Naive thymus-derived CD4-positive, alpha-beta T cell (primary cell): Measurements from ENCODE around the gene ATCAY. TPM values are rescaled to one million over a fixed set of nuclear protein-coding genes. Genes with fewer than 3 reads are reported as not detected.
"Not testable (repeated sequence)": the region's sequence is repeated elsewhere in the genome, so short reads cannot be mapped to it uniquely, and the experiment has no call there.

Source experiments
- ATAC-seq: fragments of 150-1000 bp; cut with Tn5 transposase; 2 replicates; pipeline ENCODE4 v1.10.0; 2021; ENCODE audit warnings: mild to moderate bottlenecking, moderate library complexity
- CTCF ChIA-PET: fragments of 350-600 bp; sonication (Branson Sonifier 250); formaldehyde crosslinking; loops from one replicate; lab custom pipeline; 2021; ENCODE audit warnings: antibody characterized with exemption; lab: Charles Lee
- POLR2A ChIA-PET: fragments of 350-600 bp; sonication (Branson Sonifier 250); formaldehyde crosslinking; loops from one replicate; lab custom pipeline; 2021; ENCODE audit warnings: antibody characterized with exemption, inconsistent platforms; lab: Charles Lee
- DNase-seq, 9 donors: peaks; one replicate each; pipeline versions ENCODE4 v3.0.0 to v3.0.0-alpha.2; 2020 to 2022; ENCODE audit warnings: mixed read lengths in 1 of 9
- H3K27ac ChIP-seq: one replicate; pipeline ENCODE4 v1.7.0; 2013; ENCODE audit warnings: mild to moderate bottlenecking, low read depth, low read length, moderate library complexity
- H3K27me3 ChIP-seq, 2 donors: one replicate each; pipeline ENCODE4 v1.7.0; 2013; ENCODE audit warnings: low read length in 2 of 2, mild to moderate bottlenecking in 2 of 2, moderate library complexity in 2 of 2; ENCODE audit not compliant: control insufficient read depth in 2 of 2, insufficient read depth in 2 of 2
- H3K36me3 ChIP-seq, 3 experiments: 1 replicate in 2 of 3; 2 replicates in 1 of 3; pipeline ENCODE4 v1.7.0; 2013; ENCODE audit warnings: low read length in 3 of 3, mild to moderate bottlenecking in 3 of 3, moderate library complexity in 1 of 3; ENCODE audit not compliant: insufficient read depth in 3 of 3, control insufficient read depth in 2 of 3
- H3K4me1 ChIP-seq, 2 donors: one replicate each; pipeline ENCODE4 v1.7.0; 2013; ENCODE audit warnings: low read length in 2 of 2, mild to moderate bottlenecking in 2 of 2, moderate library complexity in 1 of 2; ENCODE audit not compliant: control insufficient read depth in 2 of 2, insufficient read depth in 2 of 2
- H3K4me3 ChIP-seq: 2 replicates; pipeline ENCODE4 v1.7.0; 2013; ENCODE audit warnings: mild to moderate bottlenecking, low read length
- H3K9me3 ChIP-seq, 3 experiments: 1 replicate in 2 of 3; 2 replicates in 1 of 3; pipeline ENCODE4 v1.7.0; 2013; ENCODE audit warnings: low read length in 3 of 3; ENCODE audit not compliant: control insufficient read depth in 2 of 3
- H3K27ac Mint-ChIP-seq, 9 donors: one replicate each; pipeline ENCODE4 v1.8.0; 2020 to 2022; ENCODE audit warnings: mixed read lengths in 9 of 9, mild to moderate bottlenecking in 8 of 9, moderate library complexity in 5 of 9, inconsistent platforms in 2 of 9
- H3K27me3 Mint-ChIP-seq, 5 donors: one replicate each; pipeline ENCODE4 v1.8.0; 2021 to 2022; ENCODE audit warnings: mixed read lengths in 5 of 5, mild to moderate bottlenecking in 1 of 5
- H3K36me3 Mint-ChIP-seq, 5 donors: one replicate each; pipeline ENCODE4 v1.8.0; 2020 to 2022; ENCODE audit warnings: mixed read lengths in 5 of 5, mild to moderate bottlenecking in 3 of 5, inconsistent platforms in 1 of 5
- H3K4me1 Mint-ChIP-seq, 7 donors: one replicate each; pipeline ENCODE4 v1.8.0; 2020 to 2022; ENCODE audit warnings: mixed read lengths in 7 of 7, mild to moderate bottlenecking in 3 of 7, inconsistent platforms in 1 of 7
- H3K4me3 Mint-ChIP-seq, 10 donors: one replicate each; pipeline ENCODE4 v1.8.0; 2020 to 2022; ENCODE audit warnings: mild to moderate bottlenecking in 10 of 10, mixed read lengths in 10 of 10, moderate library complexity in 6 of 10, inconsistent platforms in 2 of 10
- H3K9me3 Mint-ChIP-seq, 11 donors: one replicate each; pipeline ENCODE4 v1.8.0; 2020 to 2022; ENCODE audit warnings: mixed read lengths in 11 of 11, mild to moderate bottlenecking in 4 of 11, inconsistent platforms in 1 of 11, moderate library complexity in 1 of 11
- intact Hi-C, 2 donors: fragments of 100-400 bp; cut with micrococcal nuclease; formaldehyde crosslinking; loops; one replicate each; pipeline ENCODE4 v1.15.1; 2023
- polyA plus RNA-seq, 2 donors: library from polyadenylated mRNA; unstranded; fragments of 300-500 nt; fragmentation: Illumina TruSeq; gene quantifications; one replicate each; pipeline ENCODE4 v1.2.3, GENCODE V29; 2021
- total RNA-seq, 6 experiments: library from RNA in 5 of 6; stranded (reverse) in 5 of 6; gene quantifications; 1 replicate in 5 of 6; 2 replicates in 1 of 6; pipeline ENCODE4 v1.2.3 and lab custom pipeline; 2021 to 2026

ATCAY gene
- total and polyA plus RNA-seq, 7 experiments from 2014 or later: not detected

- H3K4me3 Mint-ChIP-seq: no peak overlapping the region
- no peak overlapping the region for H3K27ac ChIP-seq
- peaks cover 0 to 11% (median 3%) of the 10 kb centered on the region in 5 donors for H3K36me3 Mint-ChIP-seq
- no peaks in the 10 kb centered on the region for H3K27me3 ChIP-seq
- H3K27me3 Mint-ChIP-seq: peaks cover 0 to 8% (median 5%) of the 10 kb centered on the region in 5 donors
- H3K4me1 Mint-ChIP-seq: no peaks in the 10 kb centered on the region
- POLR2A ChIA-PET: no interaction called here
- intact Hi-C loops: no loop called here
- no peak overlapping the region for H3K27ac Mint-ChIP-seq
- CTCF ChIA-PET: no interaction called here
- H3K4me3 ChIP-seq: no peak overlapping the region
- H3K9me3 ChIP-seq: peaks cover 0 to 18% (median 3%) of the 10 kb centered on the region in 3 experiments
- no peak for DNase-seq
- no peaks in the 10 kb centered on the region for H3K4me1 ChIP-seq
- no peaks in the 10 kb centered on the region for H3K36me3 ChIP-seq
- no peak for ATAC-seq
- peaks cover 5 to 30% (median 18%) of the 10 kb centered on the region in 11 donors for H3K9me3 Mint-ChIP-seq
These were observed 43.4 kb downstream of the ATCAY start for GRCh38 chr19:3923912-3924311.

- ATAC-seq (no peak), DNase-seq (no peak)
- no peaks in the 10 kb centered on the region for H3K27me3 ChIP-seq
- no peaks in the 10 kb centered on the region for H3K4me1 Mint-ChIP-seq
- H3K27ac Mint-ChIP-seq: no peak overlapping the region
- no peaks in the 10 kb centered on the region for H3K36me3 ChIP-seq
- intact Hi-C loops: no loop called here
- H3K4me1 ChIP-seq: no peaks in the 10 kb centered on the region
- no peak overlapping the region for H3K4me3 Mint-ChIP-seq
- no peaks in the 10 kb centered on the region for H3K9me3 ChIP-seq
- POLR2A ChIA-PET: no interaction called here
- H3K36me3 Mint-ChIP-seq: no peaks in the 10 kb centered on the region
- no peak overlapping the region for H3K4me3 ChIP-seq
- H3K27ac ChIP-seq: no peak overlapping the region
- H3K27me3 Mint-ChIP-seq: peaks cover 10 to 28% (median 11%) of the 10 kb centered on the region in 5 donors
- CTCF ChIA-PET: no interaction called here
- peaks cover 0 to 2% (median 0%) of the 10 kb centered on the region in 11 donors for H3K9me3 Mint-ChIP-seq
These were observed 50.6 kb downstream of the ATCAY start for GRCh38 chr19:3931041-3931440.

DNA sequence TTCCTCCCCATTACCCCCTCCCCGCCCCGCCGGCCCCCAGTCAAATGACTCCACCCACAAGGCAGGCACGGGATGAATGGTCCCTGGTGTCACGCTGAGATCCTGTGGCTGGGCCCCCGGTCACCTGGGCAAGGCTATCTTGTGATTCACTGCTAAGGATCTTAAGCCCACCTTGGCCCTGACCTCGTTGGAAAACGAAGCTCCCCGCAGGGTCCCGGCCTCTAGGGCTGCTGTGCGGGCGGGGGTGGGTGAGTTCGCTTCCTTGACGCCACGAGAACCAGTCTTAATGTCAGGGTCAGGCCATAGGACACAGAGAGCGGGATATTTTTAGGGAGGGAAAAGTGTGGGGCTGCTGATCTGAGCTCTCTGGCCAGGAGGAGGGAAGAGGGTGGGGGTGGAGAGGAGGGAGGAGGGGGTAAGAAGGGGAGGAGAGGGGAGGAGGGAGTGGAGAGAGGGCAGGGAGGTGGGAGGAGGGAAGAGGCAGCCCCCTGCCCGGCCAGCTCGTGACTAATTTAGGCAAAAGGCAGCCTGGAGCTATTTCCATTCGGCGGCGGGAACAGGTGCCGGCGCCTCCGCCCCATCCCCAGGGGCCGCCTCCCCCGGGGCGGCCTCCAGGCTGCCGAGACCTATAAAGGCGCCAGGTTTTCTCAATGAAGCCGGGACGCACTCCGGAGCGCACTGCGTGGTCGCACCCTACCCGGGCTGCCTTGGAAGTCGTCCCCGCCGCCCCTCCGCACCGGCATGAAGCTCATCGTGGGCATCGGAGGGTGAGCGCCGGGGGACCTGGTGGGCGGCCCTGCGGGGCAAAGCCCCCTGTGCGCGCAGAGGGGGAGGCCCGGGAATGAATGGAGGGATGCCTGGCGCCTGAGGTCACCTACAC lies 52.7 kb downstream of the ATCAY start, which contains the start of gene NMRK2:
Gene NMRK2 (plus strand): TSS at position 139 of the 880 bp plus-strand sequence. CDS start 603 bp downstream, at position 742.
- H3K9me3 Mint-ChIP-seq: peaks cover 0 to 2% (median 0%) of the 10 kb centered on the region in 11 donors
- Histone ChIP-seq H3K27ac (no peak within 1 kb of the TSS), H3K4me1 (no peaks in the 10 kb centered on the region), H3K36me3 (no peaks in the 10 kb centered on the region), H3K27me3 (no peaks in the 10 kb centered on the region), H3K4me3 (no peak within 1 kb of the TSS), H3K9me3 (no peaks in the 10 kb centered on the region)
- no peaks in the 10 kb centered on the region for H3K4me1 Mint-ChIP-seq
- no peak for DNase-seq
- ChIA-PET CTCF (no interaction called here), POLR2A (no interaction called here)
- H3K27me3 Mint-ChIP-seq: peaks cover 10 to 32% (median 11%) of the 10 kb centered on the region in 5 donors
- ATAC-seq: no peak
- H3K36me3 Mint-ChIP-seq: no peaks in the 10 kb centered on the region
- no peak within 1 kb of the TSS for H3K4me3 Mint-ChIP-seq
- H3K27ac Mint-ChIP-seq: no peak within 1 kb of the TSS
- intact Hi-C loops: no loop called here

DNA sequence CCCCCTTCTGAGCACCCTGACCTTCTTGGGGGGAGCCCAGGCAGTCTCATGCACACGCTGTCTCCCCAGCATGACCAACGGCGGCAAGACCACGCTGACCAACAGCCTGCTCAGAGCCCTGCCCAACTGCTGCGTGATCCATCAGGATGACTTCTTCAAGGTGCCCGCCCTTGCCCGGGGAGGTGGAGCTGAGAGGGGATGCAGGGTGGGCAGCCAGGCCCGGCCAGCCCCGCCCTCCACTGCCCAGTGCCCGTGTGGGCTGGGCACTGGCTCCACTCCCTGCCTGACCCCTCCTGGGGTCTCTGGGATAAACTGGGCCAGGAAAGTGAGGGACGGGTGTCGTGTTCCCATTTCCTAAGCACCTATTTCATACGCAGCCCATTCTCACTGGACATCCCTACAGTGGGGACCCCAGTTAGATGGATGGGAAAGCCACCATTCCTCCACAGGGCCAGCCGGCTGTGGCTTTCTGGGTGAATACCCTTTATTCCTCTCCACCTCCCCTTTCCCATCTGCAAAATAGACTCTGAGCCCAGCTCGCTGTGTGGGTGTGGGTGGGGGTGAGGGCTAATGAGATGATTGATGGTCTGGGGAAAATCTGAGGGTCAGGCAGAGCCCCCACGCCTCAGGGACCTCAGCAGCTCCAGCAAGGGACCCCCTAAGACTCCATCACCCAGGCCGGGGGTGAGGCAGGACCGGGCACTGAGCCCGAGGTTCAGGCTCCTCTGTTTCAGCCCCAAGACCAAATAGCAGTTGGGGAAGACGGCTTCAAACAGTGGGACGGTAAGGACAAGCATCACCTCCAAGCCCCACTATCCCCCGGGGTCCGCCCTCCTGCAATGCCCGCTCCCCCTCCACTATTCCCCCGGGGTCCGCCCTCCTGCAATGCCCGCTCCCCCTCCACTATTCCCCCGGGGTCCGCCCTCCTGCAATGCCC lies 56.3 kb downstream of the ATCAY start:
- H3K4me3 ChIP-seq: no peak overlapping the region
- H3K27ac Mint-ChIP-seq: no peak overlapping the region
- no peak for DNase-seq
- ChIA-PET CTCF (no interaction called here), POLR2A (no interaction called here)
- H3K4me1 Mint-ChIP-seq: no peaks in the 10 kb centered on the region
- H3K9me3 ChIP-seq: no peaks in the 10 kb centered on the region
- no peak overlapping the region for H3K4me3 Mint-ChIP-seq
- no peak for ATAC-seq
- no peaks in the 10 kb centered on the region for H3K27me3 ChIP-seq
- H3K36me3 Mint-ChIP-seq: no peaks in the 10 kb centered on the region
- no peak overlapping the region for H3K27ac ChIP-seq
- intact Hi-C loops: no loop called here
- peaks cover 0 to 2% (median 0%) of the 10 kb centered on the region in 11 donors for H3K9me3 Mint-ChIP-seq
- no peaks in the 10 kb centered on the region for H3K36me3 ChIP-seq
- peaks cover 3 to 25% (median 4%) of the 10 kb centered on the region in 5 donors for H3K27me3 Mint-ChIP-seq
- H3K4me1 ChIP-seq: no peaks in the 10 kb centered on the region

DNA sequence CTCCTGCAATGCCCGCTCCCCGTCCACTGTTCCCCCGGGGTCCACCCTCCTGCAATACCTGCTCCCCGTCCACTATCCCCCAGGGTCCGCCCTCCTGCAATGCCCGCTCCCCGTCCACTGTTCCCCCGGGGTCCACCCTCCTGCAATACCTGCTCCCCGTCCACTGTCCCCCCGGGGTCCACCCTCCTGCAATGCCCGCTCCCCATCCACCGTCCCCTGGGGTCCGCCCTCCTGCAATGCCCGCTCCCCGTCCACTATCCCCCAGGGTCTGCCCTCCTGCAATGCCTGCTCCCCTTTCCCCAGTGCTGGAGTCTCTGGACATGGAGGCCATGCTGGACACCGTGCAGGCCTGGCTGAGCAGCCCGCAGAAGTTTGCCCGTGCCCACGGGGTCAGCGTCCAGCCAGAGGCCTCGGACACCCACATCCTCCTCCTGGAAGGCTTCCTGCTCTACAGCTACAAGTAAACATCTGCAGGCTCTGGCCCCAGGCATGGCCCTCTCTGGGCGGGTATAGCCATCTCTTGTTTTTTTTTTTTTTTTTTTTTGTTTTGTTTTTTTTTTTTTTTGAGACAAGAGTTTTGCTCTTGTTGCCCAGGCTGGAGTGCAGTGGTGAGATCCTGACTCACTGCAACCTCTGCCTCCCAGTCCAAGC lies 57.9 kb downstream of the ATCAY start:
- ATAC-seq, intact Hi-C loops, POLR2A ChIA-PET, H3K4me1 Mint-ChIP-seq, H3K9me3 Mint-ChIP-seq, H3K36me3 Mint-ChIP-seq, H3K4me3 Mint-ChIP-seq, H3K4me1 ChIP-seq, DNase-seq, H3K36me3 ChIP-seq, H3K27ac Mint-ChIP-seq, H3K9me3 ChIP-seq, H3K27ac ChIP-seq, H3K27me3 ChIP-seq, H3K4me3 ChIP-seq, CTCF ChIA-PET: not testable (repeated sequence)
- peaks cover 0 to 19% (median 0%) of the 10 kb centered on the region in 5 donors for H3K27me3 Mint-ChIP-seq

DNA sequence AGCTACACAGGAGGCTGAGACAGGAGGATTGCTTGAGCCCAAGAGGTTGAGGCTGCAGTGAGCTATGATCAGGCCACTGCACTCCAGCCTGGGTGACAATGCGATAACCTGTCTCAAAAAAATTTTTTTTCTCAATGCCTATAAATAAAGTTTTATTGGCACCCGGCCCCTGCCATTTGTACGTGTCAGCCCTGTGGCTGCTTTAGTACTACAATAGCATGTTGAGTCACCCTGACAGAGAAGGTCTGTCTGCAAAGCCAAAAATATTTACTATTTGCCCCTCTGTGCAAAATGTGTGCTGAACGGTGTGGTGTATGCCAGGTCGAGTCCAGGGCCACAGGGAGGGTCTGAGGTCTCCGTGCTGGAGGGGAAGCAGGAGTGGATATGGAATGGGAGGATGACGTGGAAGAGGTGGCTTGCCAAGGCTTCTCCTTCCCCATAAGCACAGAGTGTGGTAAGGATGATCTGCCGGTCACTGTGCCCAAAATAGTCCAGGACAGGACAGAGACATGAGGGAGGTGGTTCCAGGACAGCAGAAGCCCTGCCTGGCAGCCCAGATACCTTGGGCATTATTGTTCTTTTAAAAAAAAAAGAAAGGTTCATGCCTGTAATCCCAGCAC lies 62.4 kb downstream of the ATCAY start:
- Mint-ChIP-seq H3K36me3 (no peaks in the 10 kb centered on the region), H3K27ac (no peak overlapping the region), H3K4me1 (peaks cover 0 to 5% (median 0%) of the 10 kb centered on the region in 7 donors), H3K9me3 (peaks cover 0 to 1% (median 0%) of the 10 kb centered on the region in 11 donors), H3K27me3 (no peaks in the 10 kb centered on the region), H3K4me3 (no peak overlapping the region)
- H3K36me3 ChIP-seq: no peaks in the 10 kb centered on the region
- no peaks in the 10 kb centered on the region for H3K27me3 ChIP-seq
- intact Hi-C loops: no loop called here
- H3K4me1 ChIP-seq: no peaks in the 10 kb centered on the region
- ChIA-PET CTCF (no interaction called here), POLR2A (no interaction called here)
- H3K9me3 ChIP-seq: no peaks in the 10 kb centered on the region
- no peak for DNase-seq
- ATAC-seq: no peak
- H3K4me3 ChIP-seq: no peak overlapping the region
- H3K27ac ChIP-seq: no peak overlapping the region
